Tibial nerve (tissue), 4 donors: ENCODE results near the gene TBC1D8. TPM values are rescaled to one million over a fixed set of nuclear protein-coding genes. Genes with fewer than 3 reads are reported as not detected.

Experiments used
- DNase-seq, 2 donors: peaks; one replicate each; pipeline ENCODE4 v3.0.0-alpha.2; 2019; ENCODE audit warnings: low spot score in 2 of 2
- H3K27ac ChIP-seq, 4 donors: fragments of 200-600 bp; sonication (generic) in 3 of 4; one replicate each; pipeline ENCODE4 v1.5.1; 2017 to 2019; ENCODE audit warnings: mild to moderate bottlenecking in 1 of 4
- H3K27me3 ChIP-seq, 2 donors: fragments of 200-600 bp; sonication (generic) in 1 of 2; one replicate each; pipeline versions ENCODE4 v1.5.1 to v1.6.0; 2017 to 2019
- H3K36me3 ChIP-seq, 3 donors: fragments of 200-600 bp; sonication (generic); one replicate each; pipeline ENCODE4 v1.5.1; 2018 to 2019
- H3K4me1 ChIP-seq, 4 donors: fragments of 200-600 bp; sonication (generic) in 3 of 4; one replicate each; pipeline ENCODE4 v1.5.1; 2017 to 2019
- H3K4me3 ChIP-seq, 4 donors: fragments of 200-600 bp; sonication (generic) in 3 of 4; one replicate each; pipeline ENCODE4 v1.5.1; 2017 to 2019; ENCODE audit warnings: mild to moderate bottlenecking in 1 of 4, moderate library complexity in 1 of 4
- H3K9me3 ChIP-seq, 4 donors: fragments of 200-600 bp; sonication (generic) in 3 of 4; one replicate each; pipeline ENCODE4 v1.5.1; 2017 to 2019
- CTCF ChIP-seq, 5 experiments: fragments of 200-600 bp in 3 of 5; fragments of 450-650 bp in 2 of 5; sonication (generic) in 3 of 5; IDR thresholded peaks; one replicate each; pipeline ENCODE4 v1.5.1; 2016 to 2019; ENCODE audit warnings: antibody characterized with exemption in 5 of 5, mild to moderate bottlenecking in 3 of 5, moderate library complexity in 2 of 5
- EP300 ChIP-seq, 2 donors: sonication (generic); formaldehyde crosslinking; IDR thresholded peaks; one replicate each; pipeline ENCODE4 v1.6.1; 2017; ENCODE audit warnings: antibody characterized with exemption in 2 of 2, mild to moderate bottlenecking in 1 of 2
- POLR2A ChIP-seq, 2 donors: fragments of 450-650 bp; IDR thresholded peaks; one replicate each; pipeline ENCODE4 v1.6.1; 2017; ENCODE audit warnings: antibody characterized with exemption in 2 of 2, mild to moderate bottlenecking in 2 of 2, moderate library complexity in 2 of 2
- WGBS, 2 donors: methylation state at CpG; one replicate each; pipeline ENCODE4 v1.1.5; 2018; 5-methylcytosine and 5-hydroxymethylcytosine counted together
- total RNA-seq, 4 donors: library from RNA; depleted of rRNA; stranded (reverse); fragments of >200 nt; gene quantifications; one replicate each; pipeline ENCODE4 v1.1.0, GENCODE V29; 2016

Gene TBC1D8
- total RNA-seq, 4 donors from 2014 or later = 42.4 to 87.9 (median 47.3) TPM

- Histone ChIP-seq H3K27ac (no peak overlapping the region), H3K27me3 (no peaks in the 10 kb centered on the region), H3K9me3 (no peaks in the 10 kb centered on the region), H3K4me3 (no peak overlapping the region), H3K36me3 (no peaks in the 10 kb centered on the region), H3K4me1 (peaks cover 0 to 41% (median 8%) of the 10 kb centered on the region in 4 donors)
- DNase-seq = no peak
- 75 to 79% methylated on average over 7 of the region's 7 CpGs for WGBS, 2 donors
- TF ChIP-seq CTCF (IDR thresholded peaks at IDR 0.05) = no peak
- no peak for TF ChIP-seq POLR2A (IDR thresholded peaks at IDR 0.05)
- TF ChIP-seq EP300 (IDR thresholded peaks at IDR 0.05) = no peak
These were observed 2.6 kb upstream of the TBC1D8 start for GRCh38 chr2:101153787-101154186.

DNA sequence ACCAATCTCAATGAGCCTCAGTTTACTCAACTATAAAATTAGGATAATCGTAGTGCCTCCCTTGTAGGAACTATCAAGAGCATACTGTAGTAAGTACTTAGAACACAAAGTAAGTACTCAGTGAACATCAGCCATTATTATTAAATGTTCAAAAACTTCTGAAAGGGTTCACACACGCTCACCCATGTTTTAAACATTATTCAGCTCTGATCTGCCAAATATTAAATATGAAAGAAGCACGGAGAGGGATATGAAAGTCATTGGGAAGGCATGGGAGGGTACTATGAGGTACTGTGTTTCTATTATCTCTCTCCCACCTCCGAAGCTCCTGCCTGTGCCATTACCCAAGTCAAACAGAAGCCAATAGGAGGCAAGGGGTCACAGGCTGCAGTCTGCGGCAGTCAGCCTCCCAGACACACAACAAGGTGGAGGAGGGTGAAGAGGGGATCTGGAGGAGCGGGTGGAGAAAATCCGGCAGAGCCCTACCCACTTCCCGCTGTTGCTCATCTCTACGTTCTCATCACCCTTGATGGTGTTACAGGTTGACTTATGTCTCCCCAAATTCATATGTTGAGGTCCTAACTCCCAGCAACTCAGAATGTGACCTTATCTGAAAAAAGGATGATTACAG, 2.0 kb upstream of the TBC1D8 start:
- whole genome bisulfite sequencing, 2 donors = 77 to 81% methylated on average over 9 of the region's 9 CpGs
- DNase-seq = no peak
- Histone ChIP-seq H3K36me3 (no peaks in the 10 kb centered on the region), H3K27me3 (no peaks in the 10 kb centered on the region), H3K4me3 (no peak overlapping the region), H3K9me3 (no peaks in the 10 kb centered on the region), H3K4me1 (peaks cover 0 to 42% (median 8%) of the 10 kb centered on the region in 4 donors), H3K27ac (no peak overlapping the region)
- no peak for TF ChIP-seq EP300 (IDR thresholded peaks at IDR 0.05)
- TF ChIP-seq CTCF (IDR thresholded peaks at IDR 0.05) = no peak
- no peak for TF ChIP-seq POLR2A (IDR thresholded peaks at IDR 0.05)

GRCh38 chr2:101152272-101153076, 1.3 kb upstream of the TBC1D8 start:
- Histone ChIP-seq H3K4me3 (peak overlapping the region; percentile 53 to 90 (median 64)), H3K4me1 (peaks cover 0 to 42% (median 8%) of the 10 kb centered on the region in 4 donors), H3K36me3 (no peaks in the 10 kb centered on the region), H3K27ac (peak overlapping the region; percentile 50 to 89 (median 83)), H3K27me3 (no peaks in the 10 kb centered on the region), H3K9me3 (no peaks in the 10 kb centered on the region)
- peak in 1 of 2 donors; percentile 48 for DNase-seq
- 4 to 11% methylated on average over 20 to 21 of the region's 21 CpGs for WGBS, 2 donors
- TF ChIP-seq EP300 (IDR thresholded peaks at IDR 0.05) (peak in 1 of 2 donors; percentile 33), POLR2A (IDR thresholded peaks at IDR 0.05) (no peak), CTCF (IDR thresholded peaks at IDR 0.05) (peak; percentile 54 to 82 (median 67))

- Histone ChIP-seq H3K27me3 (no peaks in the 10 kb centered on the region), H3K36me3 (no peaks in the 10 kb centered on the region), H3K9me3 (no peaks in the 10 kb centered on the region), H3K4me1 (peaks cover 0 to 42% (median 8%) of the 10 kb centered on the region in 4 donors), H3K27ac (peak overlapping the region; percentile 50 to 89 (median 83)), H3K4me3 (peak overlapping the region; percentile 53 to 90 (median 64))
- WGBS, 2 donors = 1 to 2% methylated on average over 14 of the region's 14 CpGs
- no peak for TF ChIP-seq POLR2A (IDR thresholded peaks at IDR 0.05)
- no peak for TF ChIP-seq EP300 (IDR thresholded peaks at IDR 0.05)
- TF ChIP-seq CTCF (IDR thresholded peaks at IDR 0.05) = no peak
- peak in 1 of 2 donors; percentile 17 for DNase-seq
These were observed 683 bp upstream of the TBC1D8 start for GRCh38 chr2:101151859-101152271.
